CD4-positive, alpha-beta T cell (primary cell): ENCODE results near the gene OR10C1. TPM values are rescaled to one million over a fixed set of nuclear protein-coding genes. Genes with fewer than 3 reads are reported as not detected.

Experiments
- ATAC-seq: fragments of 200-7000 bp; cut with Tn5 transposase; one replicate; pipeline ENCODE4 v1.10.0; 2022; ENCODE audit warnings: mild to moderate bottlenecking; ENCODE audit not compliant: poor library complexity
- CTCF ChIA-PET: fragments of 350-600 bp; sonication (Branson Sonifier 250); formaldehyde crosslinking; loops from one replicate; lab custom pipeline; 2021; ENCODE audit warnings: antibody characterized with exemption, inconsistent platforms; lab: Charles Lee
- POLR2A ChIA-PET: fragments of 350-600 bp; sonication (Branson Sonifier 250); formaldehyde crosslinking; loops from one replicate; lab custom pipeline; 2021; ENCODE audit warnings: antibody characterized with exemption, inconsistent platforms; lab: Charles Lee
- DNase-seq, 14 experiments: peaks; one replicate each; pipeline ENCODE4 v3.0.0-alpha.2; 2013 to 2020; ENCODE audit warnings: mixed read lengths in 2 of 14
- H3K27ac ChIP-seq, 2 donors: one replicate each; pipeline versions ENCODE4 v1.5.1 to v1.7.0; 2013; ENCODE audit warnings: low read length in 2 of 2, low read depth in 1 of 2, mild to moderate bottlenecking in 1 of 2
- H3K27me3 ChIP-seq, 2 experiments: 1 replicate in 1 of 2; 2 replicates in 1 of 2; pipeline versions ENCODE4 v1.6.1 to v1.7.0; 2013; ENCODE audit warnings: low read length in 2 of 2, control low read depth in 1 of 2, mild to moderate bottlenecking in 1 of 2, moderate library complexity in 1 of 2; ENCODE audit not compliant: insufficient read depth in 2 of 2, control insufficient read depth in 1 of 2
- H3K36me3 ChIP-seq: one replicate; pipeline ENCODE4 v1.6.1; 2013; ENCODE audit warnings: low read length, control low read depth; ENCODE audit not compliant: insufficient read depth
- H3K4me1 ChIP-seq: one replicate; pipeline ENCODE4 v1.6.1; 2013; ENCODE audit warnings: low read length, control low read depth; ENCODE audit not compliant: insufficient read depth
- H3K4me3 ChIP-seq: one replicate; pipeline ENCODE4 v1.5.1; 2013; ENCODE audit warnings: mild to moderate bottlenecking, low read length, moderate library complexity
- H3K9me3 ChIP-seq, 2 experiments: 1 replicate in 1 of 2; 2 replicates in 1 of 2; pipeline versions ENCODE4 v1.6.1 to v1.7.0; 2013; ENCODE audit warnings: low read length in 2 of 2, mild to moderate bottlenecking in 2 of 2, control low read depth in 1 of 2, moderate library complexity in 1 of 2; ENCODE audit not compliant: control insufficient read depth in 1 of 2, insufficient read depth in 1 of 2
- H3K27ac Mint-ChIP-seq: one replicate; pipeline ENCODE4 v1.8.0; 2020; ENCODE audit warnings: mixed read lengths
- H3K27me3 Mint-ChIP-seq: one replicate; pipeline ENCODE4 v1.8.0; 2021; ENCODE audit warnings: mixed read lengths
- H3K36me3 Mint-ChIP-seq: one replicate; pipeline ENCODE4 v1.8.0; 2021; ENCODE audit warnings: low read depth, mixed read lengths
- H3K4me1 Mint-ChIP-seq: one replicate; pipeline ENCODE4 v1.8.0; 2021; ENCODE audit warnings: low read depth, mixed read lengths
- H3K4me3 Mint-ChIP-seq: one replicate; pipeline ENCODE4 v1.8.0; 2020; ENCODE audit warnings: mild to moderate bottlenecking, mixed read lengths
- H3K9me3 Mint-ChIP-seq: one replicate; pipeline ENCODE4 v1.8.0; 2020; ENCODE audit warnings: mixed read lengths
- CTCF ChIP-seq: fragments of 200-600 bp; IDR thresholded peaks from one replicate; pipeline ENCODE4 v1.8.0; 2022; ENCODE audit warnings: antibody characterized with exemption, mild to moderate bottlenecking
- intact Hi-C, 2 experiments: fragments of 100-400 bp; cut with DNase I in 1 of 2; cut with micrococcal nuclease in 1 of 2; formaldehyde crosslinking; loops; one replicate each; pipeline versions ENCODE4 v1.15.1 to v1.9.0; 2023 to 2025; cut with DNase I, micrococcal nuclease
- total RNA-seq, 174 experiments: library from RNA in 2 of 174; stranded (reverse) in 2 of 174; gene quantifications; one replicate each; pipeline ENCODE4 v1.2.3 and lab custom pipeline; 2021 to 2026

Gene OR10C1
- total RNA-seq, 2 experiments from 2014 or later = not detected

- DNase-seq = no peak
- H3K27ac Mint-ChIP-seq = no peak overlapping the region
- TF ChIP-seq CTCF = no peak
- Histone ChIP-seq H3K4me3 (no peak overlapping the region), H3K36me3 (no peaks in the 10 kb centered on the region), H3K4me1 (no peaks in the 10 kb centered on the region), H3K27me3 (peaks cover 12 to 13% of the 10 kb centered on the region in 2 experiments), H3K27ac (no peak overlapping the region), H3K9me3 (no peaks in the 10 kb centered on the region)
- no peak overlapping the region for H3K4me3 Mint-ChIP-seq
- ChIA-PET CTCF (no interaction called here), POLR2A (no interaction called here)
- H3K9me3 Mint-ChIP-seq = no peaks in the 10 kb centered on the region
- no peaks in the 10 kb centered on the region for H3K36me3 Mint-ChIP-seq
- H3K4me1 Mint-ChIP-seq = no peaks in the 10 kb centered on the region
- peaks cover 80% of the 10 kb centered on the region for H3K27me3 Mint-ChIP-seq
- no peak for ATAC-seq
- intact Hi-C loops = no loop called here
Measured at GRCh38 chr6:29403801-29404200, 35.3 kb upstream of the OR10C1 start.

- H3K4me3 Mint-ChIP-seq = no peak within 1 kb of the TSS
- H3K9me3 Mint-ChIP-seq = peaks cover 13% of the 10 kb centered on the region
- POLR2A ChIA-PET = no interaction called here
- Histone ChIP-seq H3K36me3 (no peaks in the 10 kb centered on the region), H3K27me3 (peaks cover 7 to 14% of the 10 kb centered on the region in 2 experiments), H3K9me3 (peaks cover 0 to 5% of the 10 kb centered on the region in 2 experiments), H3K4me1 (no peaks in the 10 kb centered on the region), H3K27ac (no peak within 1 kb of the TSS), H3K4me3 (no peak within 1 kb of the TSS)
- no peak for TF ChIP-seq CTCF
- no peaks in the 10 kb centered on the region for H3K4me1 Mint-ChIP-seq
- ATAC-seq (no peak), DNase-seq (no peak)
- H3K27ac Mint-ChIP-seq = no peak within 1 kb of the TSS
- intact Hi-C loops = no loop called here
- CTCF ChIA-PET = no interaction called here
- peaks cover 56% of the 10 kb centered on the region for H3K27me3 Mint-ChIP-seq
- H3K36me3 Mint-ChIP-seq = no peaks in the 10 kb centered on the region
Measured at GRCh38 chr6:29414588-29414987, 24.5 kb upstream of the OR10C1 start, which contains the start of gene OR12D1. OR12D1 (plus strand) TSS chr6:29414928.

GRCh38 chr6:29419516-29419915 is 19.6 kb upstream of the OR10C1 start:
- CTCF ChIA-PET = no interaction called here
- peaks cover 5 to 31% of the 10 kb centered on the region in 2 experiments for H3K27me3 ChIP-seq
- DNase-seq = no peak

More at GRCh38 chr6:29419516-29419915, 19.6 kb upstream of the OR10C1 start:
- no peak overlapping the region for H3K27ac Mint-ChIP-seq
- intact Hi-C loops = no loop called here
- H3K4me3 ChIP-seq = no peak overlapping the region
- no peaks in the 10 kb centered on the region for H3K9me3 Mint-ChIP-seq
- TF ChIP-seq CTCF = no peak
- H3K27ac ChIP-seq = no peak overlapping the region
- POLR2A ChIA-PET = no interaction called here
- no peaks in the 10 kb centered on the region for H3K36me3 Mint-ChIP-seq
- no peak for ATAC-seq
- H3K4me1 Mint-ChIP-seq = no peaks in the 10 kb centered on the region
- H3K4me1 ChIP-seq = no peaks in the 10 kb centered on the region
- no peaks in the 10 kb centered on the region for H3K9me3 ChIP-seq
- no peak overlapping the region for H3K4me3 Mint-ChIP-seq
- peaks cover 67% of the 10 kb centered on the region for H3K27me3 Mint-ChIP-seq
- H3K36me3 ChIP-seq = no peaks in the 10 kb centered on the region
